T-helper 17 cell (primary cell): ENCODE results near the gene RPTOR. TPM values are rescaled to one million over a fixed set of nuclear protein-coding genes. Genes with fewer than 3 reads are reported as not detected.
"Not testable (repeated sequence)": the region's sequence is repeated elsewhere in the genome, so short reads cannot be mapped to it uniquely, and the experiment has no call there.

Experiments used
- ATAC-seq: fragments of 150-1000 bp; cut with Tn5 transposase; 2 replicates; pipeline ENCODE4 v1.10.0; 2021; ENCODE audit warnings: mild to moderate bottlenecking, moderate library complexity
- DNase-seq, 3 donors: peaks; one replicate each; pipeline versions ENCODE4 v3.0.0 to v3.0.0-alpha.2; 2020 to 2021
- H3K9me3 ChIP-seq: one replicate; pipeline ENCODE4 v1.7.0; 2013; ENCODE audit warnings: low read length, mild to moderate bottlenecking; ENCODE audit not compliant: control insufficient read depth, poor library complexity, severe bottlenecking
- H3K27ac Mint-ChIP-seq: one replicate; pipeline ENCODE4 v1.8.0; 2022; ENCODE audit warnings: mild to moderate bottlenecking, moderate library complexity, mixed read lengths
- H3K27me3 Mint-ChIP-seq: one replicate; pipeline ENCODE4 v1.8.0; 2022; ENCODE audit warnings: mixed read lengths
- H3K36me3 Mint-ChIP-seq: one replicate; pipeline ENCODE4 v1.8.0; 2022; ENCODE audit warnings: low read depth, mixed read lengths
- H3K4me1 Mint-ChIP-seq: one replicate; pipeline ENCODE4 v1.8.0; 2022; ENCODE audit warnings: mild to moderate bottlenecking, mixed read lengths
- H3K4me3 Mint-ChIP-seq: one replicate; pipeline ENCODE4 v1.8.0; 2022; ENCODE audit warnings: mild to moderate bottlenecking, moderate library complexity, mixed read lengths
- total RNA-seq, 4 donors: library from RNA in 2 of 4; stranded (reverse) in 2 of 4; gene quantifications; one replicate each; pipeline ENCODE4 v1.2.3 and lab custom pipeline; 2022 to 2026

Gene RPTOR
- 10 to 100 TPM; 55.1 to 61.5 TPM for total RNA-seq
- 82.3 to 94.3 reads per million in 2 donors for total RNA-seq (lab: John Stamatoyannopoulos, UW)

DNA sequence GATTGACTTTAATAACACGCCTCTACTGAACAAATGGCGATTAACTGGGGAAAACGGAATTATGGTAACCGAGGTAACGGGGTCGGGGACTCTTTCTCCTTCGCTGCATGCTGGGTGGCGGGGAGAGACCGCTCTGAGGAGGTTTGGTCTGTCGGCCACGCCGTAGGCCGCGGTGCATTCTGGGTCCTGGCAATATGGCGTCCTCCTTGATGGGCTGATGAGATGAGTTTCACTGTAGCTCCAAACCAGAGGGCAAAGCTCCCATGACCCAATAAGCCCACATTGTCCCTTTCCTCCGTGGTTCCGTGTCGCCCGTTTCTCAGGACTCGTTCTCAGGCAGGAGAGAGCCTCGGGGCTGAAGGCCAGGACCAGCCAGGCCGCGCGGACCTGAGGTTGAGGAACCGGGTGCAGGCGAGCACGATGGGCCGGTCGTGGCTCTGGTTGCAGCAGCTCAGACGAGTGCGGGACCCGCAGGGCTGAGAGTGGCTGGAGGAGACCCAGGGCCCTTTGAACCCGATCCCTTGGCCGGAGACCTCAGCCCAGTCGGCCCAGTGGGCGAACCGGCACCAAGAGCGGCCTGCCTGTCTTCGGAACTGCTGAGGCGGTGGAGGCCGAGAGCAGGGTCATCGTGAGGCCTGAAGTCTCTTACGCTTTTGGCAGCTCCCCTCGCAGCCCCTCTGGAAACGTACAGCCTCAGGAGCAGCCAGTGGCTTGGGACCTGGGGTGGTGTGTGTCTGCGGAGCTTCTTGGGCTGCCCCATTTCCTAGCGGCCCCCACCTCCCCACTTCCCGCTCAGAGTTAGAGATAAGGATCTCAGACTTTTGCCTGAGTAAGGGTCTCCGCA is at the start of gene RPTOR:
RPTOR (plus strand) TSS at position 184 of the 844 bp plus-strand sequence. CDS start 792 bp downstream, outside the sequence.
- Mint-ChIP-seq H3K27ac (peak within 1 kb of the TSS; percentile 83), H3K36me3 (no peaks in the 10 kb centered on the region), H3K4me1 (peaks cover 12% of the 10 kb centered on the region), H3K4me3 (peak within 1 kb of the TSS; percentile 94), H3K27me3 (peaks cover 5% of the 10 kb centered on the region)
- peak; percentile 100 for ATAC-seq
- peak; percentile 72 to 77 (median 72) for DNase-seq
- H3K9me3 ChIP-seq = no peaks in the 10 kb centered on the region

DNA sequence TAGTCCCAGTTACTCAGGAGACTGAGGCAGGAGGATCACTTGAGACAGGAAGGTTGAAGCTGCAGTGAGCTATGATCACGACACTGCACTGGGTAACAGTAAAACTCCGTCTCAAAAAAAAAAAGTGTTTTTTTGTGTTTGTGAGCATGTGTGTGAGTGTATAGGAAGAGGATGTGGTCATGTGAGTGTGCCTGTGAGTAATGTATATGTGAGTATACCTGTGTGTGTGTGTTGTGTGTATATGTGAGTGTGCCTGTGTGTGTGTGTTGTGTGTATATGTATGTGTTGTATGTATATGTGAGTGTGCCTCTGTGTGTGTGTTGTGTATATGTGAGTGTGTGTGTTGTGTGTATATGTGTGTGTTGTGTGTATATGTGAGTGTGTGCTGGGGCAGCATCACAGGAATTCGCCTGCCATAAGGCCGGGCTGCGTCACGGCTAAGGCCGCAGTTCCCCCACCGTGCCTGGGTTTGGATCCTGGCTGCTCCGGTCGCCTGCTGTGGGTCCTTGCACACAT is 46.9 kb upstream of the RPTOR start:
- no peak overlapping the region for H3K27ac Mint-ChIP-seq
- no peak for DNase-seq
- no peak overlapping the region for H3K4me3 Mint-ChIP-seq
- no peaks in the 10 kb centered on the region for H3K9me3 ChIP-seq
- peaks cover 5% of the 10 kb centered on the region for H3K36me3 Mint-ChIP-seq
- peaks cover 67% of the 10 kb centered on the region for H3K27me3 Mint-ChIP-seq
- ATAC-seq = no peak
- H3K4me1 Mint-ChIP-seq = peaks cover 7% of the 10 kb centered on the region

DNA sequence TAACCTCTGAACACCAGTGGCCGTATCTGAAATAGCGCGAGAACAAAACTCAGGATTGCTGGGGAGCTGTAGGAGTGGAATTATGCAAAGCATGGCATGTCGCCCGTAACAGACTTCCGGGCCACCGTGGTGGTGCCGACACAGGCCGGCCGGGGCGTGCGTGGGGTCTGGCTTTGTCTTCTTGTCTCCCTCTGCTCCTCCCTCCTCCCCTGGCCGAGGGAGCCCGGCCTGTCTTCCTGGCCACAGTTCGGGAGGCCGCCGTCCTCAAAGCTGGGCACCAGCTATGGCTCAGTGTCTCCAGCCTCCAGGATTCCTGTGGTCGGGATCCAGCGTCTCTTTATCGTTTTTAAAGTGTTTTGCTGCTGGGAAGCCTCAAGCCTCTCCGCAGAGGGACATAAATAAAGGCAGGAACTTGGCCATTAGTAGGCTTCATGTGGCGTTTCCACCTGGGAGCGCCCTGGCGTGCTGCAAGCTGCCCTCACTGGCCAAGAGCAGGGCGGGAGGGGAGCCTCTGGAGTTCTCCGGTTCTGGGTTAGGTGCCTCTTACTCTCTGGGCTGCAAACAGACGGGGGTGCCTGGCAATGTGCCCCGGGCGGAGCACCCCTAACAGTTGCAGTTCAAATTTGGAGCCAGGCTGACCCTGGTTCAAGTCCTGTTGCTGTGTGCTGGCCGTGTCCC is 46.3 kb upstream of the RPTOR start:
- DNase-seq (no peak), ATAC-seq (no peak)
- Mint-ChIP-seq H3K27ac (no peak overlapping the region), H3K4me1 (peaks cover 7% of the 10 kb centered on the region), H3K27me3 (peaks cover 62% of the 10 kb centered on the region), H3K4me3 (no peak overlapping the region), H3K36me3 (peaks cover 5% of the 10 kb centered on the region)
- H3K9me3 ChIP-seq = no peaks in the 10 kb centered on the region

DNA sequence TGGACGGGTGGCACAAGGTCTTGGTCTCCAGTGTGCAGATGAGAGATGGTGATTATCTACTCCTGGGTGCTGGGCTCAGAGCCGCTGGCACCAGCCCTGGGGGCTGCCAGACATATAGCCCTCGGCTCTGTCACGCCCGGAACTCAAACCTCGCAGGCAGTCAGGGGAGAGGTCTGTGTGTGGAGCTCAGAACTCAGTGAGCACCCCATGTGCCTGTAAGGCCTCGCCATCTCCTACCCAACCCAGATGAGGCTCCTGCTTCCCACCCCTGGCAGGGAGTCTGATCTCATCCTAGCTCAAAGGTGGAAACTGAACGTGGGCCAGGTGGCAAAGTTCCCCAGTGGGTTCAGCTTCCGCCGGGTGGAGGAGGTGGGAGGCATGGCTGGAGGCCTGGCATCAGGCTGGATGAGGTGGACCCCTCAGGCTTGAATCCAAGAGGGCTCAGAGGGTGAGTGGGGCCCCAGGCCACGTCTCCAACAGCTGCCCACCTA is 45.7 kb upstream of the RPTOR start:
- no peaks in the 10 kb centered on the region for H3K9me3 ChIP-seq
- DNase-seq (no peak), ATAC-seq (no peak)
- peaks cover 7% of the 10 kb centered on the region for H3K4me1 Mint-ChIP-seq
- no peak overlapping the region for H3K27ac Mint-ChIP-seq
- H3K36me3 Mint-ChIP-seq = peaks cover 6% of the 10 kb centered on the region
- no peak overlapping the region for H3K4me3 Mint-ChIP-seq
- peaks cover 59% of the 10 kb centered on the region for H3K27me3 Mint-ChIP-seq

- no peak for ATAC-seq
- no peak for DNase-seq
- H3K27ac Mint-ChIP-seq = no peak overlapping the region
- peaks cover 8% of the 10 kb centered on the region for H3K36me3 Mint-ChIP-seq
- no peaks in the 10 kb centered on the region for H3K9me3 ChIP-seq
- no peak overlapping the region for H3K4me3 Mint-ChIP-seq
- peaks cover 53% of the 10 kb centered on the region for H3K27me3 Mint-ChIP-seq
- H3K4me1 Mint-ChIP-seq = peaks cover 7% of the 10 kb centered on the region
Observed at GRCh38 chr17:80499560-80499959, 45.1 kb upstream of the RPTOR start.

DNA sequence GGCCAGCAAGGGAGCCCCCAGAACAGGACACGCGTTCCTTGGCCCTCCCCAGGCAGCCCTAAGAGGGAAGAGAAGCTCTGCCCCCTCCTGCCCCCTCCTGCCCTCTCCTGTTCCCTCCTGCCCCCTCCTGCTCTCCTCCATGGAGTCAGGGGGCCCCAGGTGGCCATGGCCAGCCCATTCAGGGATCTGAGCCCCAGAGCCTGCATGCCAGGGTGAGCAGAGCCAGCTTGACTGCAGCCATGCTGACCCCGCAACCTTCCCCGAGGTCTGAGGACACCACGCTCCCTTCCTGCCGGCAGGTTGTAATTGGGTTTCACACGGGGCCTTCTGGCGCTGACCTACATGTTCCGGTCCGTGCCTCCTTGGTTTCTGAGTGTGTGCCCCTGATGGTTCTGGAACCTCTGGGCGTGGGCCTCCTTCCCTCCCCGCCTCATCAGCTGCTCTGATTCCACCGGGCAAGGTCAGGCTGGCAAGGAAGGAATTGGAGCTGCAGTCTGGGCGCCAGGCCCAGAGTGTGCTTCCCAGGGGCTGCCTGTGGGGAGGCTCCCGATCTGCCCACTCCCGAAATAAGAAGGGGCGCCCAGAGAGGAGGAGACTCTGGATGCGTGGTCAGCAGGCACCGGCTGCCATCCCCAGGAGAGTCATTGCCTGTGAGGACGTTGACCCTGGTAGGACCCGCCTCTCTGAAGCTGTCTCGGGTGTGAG is 44.5 kb upstream of the RPTOR start:
- Mint-ChIP-seq H3K27ac (no peak overlapping the region), H3K36me3 (peaks cover 8% of the 10 kb centered on the region), H3K4me1 (peaks cover 9% of the 10 kb centered on the region), H3K4me3 (no peak overlapping the region), H3K27me3 (peaks cover 53% of the 10 kb centered on the region)
- H3K9me3 ChIP-seq = no peaks in the 10 kb centered on the region
- DNase-seq (no peak), ATAC-seq (no peak)

GRCh38 chr17:80501741-80502577 is 42.7 kb upstream of the RPTOR start:
- Mint-ChIP-seq H3K27me3 (peaks cover 36% of the 10 kb centered on the region), H3K27ac (no peak overlapping the region), H3K36me3 (peaks cover 6% of the 10 kb centered on the region), H3K4me3 (no peak overlapping the region), H3K4me1 (peaks cover 9% of the 10 kb centered on the region)
- ATAC-seq (no peak), DNase-seq (no peak)
- no peaks in the 10 kb centered on the region for H3K9me3 ChIP-seq

DNA sequence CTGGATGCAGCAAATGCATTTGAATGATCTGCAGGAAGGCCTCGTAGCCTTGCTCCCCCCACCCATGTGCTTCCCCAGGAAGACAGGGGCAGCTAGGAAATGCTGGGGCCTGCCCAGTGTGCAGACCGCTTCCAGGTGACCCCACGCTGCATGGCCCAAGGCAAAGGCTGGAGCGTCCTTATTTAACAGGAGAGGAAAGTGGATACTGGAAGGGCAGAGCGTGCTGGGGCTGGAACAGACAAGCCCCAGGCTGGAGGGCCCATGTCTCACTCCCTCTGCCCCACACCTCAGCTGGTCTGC is 42.1 kb upstream of the RPTOR start:
- no peaks in the 10 kb centered on the region for H3K9me3 ChIP-seq
- Mint-ChIP-seq H3K4me3 (no peak overlapping the region), H3K4me1 (peaks cover 6% of the 10 kb centered on the region), H3K36me3 (peaks cover 6% of the 10 kb centered on the region), H3K27me3 (peaks cover 32% of the 10 kb centered on the region), H3K27ac (no peak overlapping the region)
- DNase-seq (no peak), ATAC-seq (no peak)

DNA sequence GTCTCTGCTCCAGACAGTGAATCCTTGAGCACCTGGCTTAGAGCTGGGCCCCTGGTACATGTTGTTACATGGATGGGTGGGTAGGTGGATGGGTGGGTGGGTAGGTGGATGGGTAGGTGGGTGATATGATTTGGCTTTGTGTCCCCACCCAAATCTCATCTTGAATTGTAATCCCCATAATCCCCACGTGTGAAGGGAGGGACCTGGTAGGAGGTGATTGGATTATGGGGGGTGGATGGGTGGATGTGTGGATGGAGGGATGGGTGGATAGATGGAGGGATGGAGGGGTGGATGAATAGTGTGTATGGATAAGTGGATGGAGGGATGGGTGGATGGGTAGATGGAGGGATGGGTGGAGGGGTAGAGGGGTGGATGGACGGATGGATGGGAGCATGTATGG is 41.6 kb upstream of the RPTOR start:
- Mint-ChIP-seq H3K27ac (no peak overlapping the region), H3K36me3 (peaks cover 6% of the 10 kb centered on the region), H3K4me1 (peaks cover 2% of the 10 kb centered on the region), H3K4me3 (no peak overlapping the region), H3K27me3 (peaks cover 32% of the 10 kb centered on the region)
- DNase-seq = no peak
- ATAC-seq = no peak
- no peaks in the 10 kb centered on the region for H3K9me3 ChIP-seq

DNA sequence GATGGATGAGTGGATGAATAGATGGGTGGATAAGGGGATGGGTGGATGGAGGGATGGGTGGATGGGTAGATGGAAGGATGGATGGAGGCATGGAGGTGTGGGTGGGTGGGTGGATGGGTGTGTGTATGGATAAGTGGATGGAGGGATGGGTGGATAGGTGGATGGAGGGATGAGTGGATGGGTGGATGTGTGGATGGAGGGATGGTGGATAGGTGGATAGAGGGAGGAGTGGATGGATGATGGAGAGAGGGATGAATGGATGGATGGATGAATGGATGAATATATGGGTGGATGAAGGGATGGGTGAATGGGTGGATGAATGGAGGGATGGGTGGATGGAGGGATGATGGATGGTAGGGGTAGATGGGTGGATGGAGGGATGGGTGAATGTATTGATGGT is 40.7 kb upstream of the RPTOR start:
- H3K9me3 ChIP-seq = no peaks in the 10 kb centered on the region
- peaks cover 27% of the 10 kb centered on the region for H3K27me3 Mint-ChIP-seq
- ATAC-seq (no peak), DNase-seq (no peak)
- H3K36me3 Mint-ChIP-seq = peaks cover 6% of the 10 kb centered on the region
- H3K27ac Mint-ChIP-seq = no peak overlapping the region
- H3K4me3 Mint-ChIP-seq = no peak overlapping the region
- peaks cover 2% of the 10 kb centered on the region for H3K4me1 Mint-ChIP-seq

- Mint-ChIP-seq H3K27ac (no peak overlapping the region), H3K27me3 (peaks cover 18% of the 10 kb centered on the region), H3K36me3 (peaks cover 2% of the 10 kb centered on the region), H3K4me3 (no peak overlapping the region), H3K4me1 (peaks cover 2% of the 10 kb centered on the region)
- ATAC-seq = no peak
- no peak for DNase-seq
- no peaks in the 10 kb centered on the region for H3K9me3 ChIP-seq
Observed at GRCh38 chr17:80504686-80505413, 39.8 kb upstream of the RPTOR start.

GRCh38 chr17:80507177-80507576 is 37.5 kb upstream of the RPTOR start:
- H3K36me3 Mint-ChIP-seq, H3K4me1 Mint-ChIP-seq, H3K27ac Mint-ChIP-seq, H3K9me3 ChIP-seq, H3K27me3 Mint-ChIP-seq, H3K4me3 Mint-ChIP-seq, DNase-seq, ATAC-seq: not testable (repeated sequence)
